Measurements from ENCODE around the gene SKAP2.

Gene SKAP2

DNA sequence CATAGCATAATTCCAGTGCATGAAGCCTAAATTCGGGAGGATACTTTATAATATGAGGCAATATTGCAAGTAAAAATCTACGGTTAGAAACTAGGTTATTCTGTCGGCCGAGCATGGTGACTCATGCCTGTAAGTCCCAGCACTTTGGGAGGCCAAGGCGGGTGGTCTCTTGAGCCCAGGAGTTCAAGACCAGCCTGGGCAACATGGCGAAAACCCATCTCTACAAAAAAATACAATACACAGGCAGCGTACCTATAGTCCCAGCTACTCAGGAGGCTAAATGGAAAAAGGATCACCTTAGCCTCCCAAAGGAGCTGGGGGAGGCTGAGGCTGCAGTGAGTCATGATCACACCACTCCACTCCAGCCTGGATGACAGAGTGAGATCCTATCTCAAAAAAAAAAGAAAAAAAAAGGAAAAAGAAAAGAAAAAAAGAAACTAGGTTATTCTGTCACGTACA, 14.2 kb downstream of the SKAP2 start:
- H3K4me3 ChIP-seq (ENCODE audit: low read depth in 1 of 2, low read length in 2 of 2): no peak overlapping the region
- no peaks in the 10 kb centered on the region for H3K79me2 ChIP-seq (ENCODE audit: insufficient read depth, low read length)
- no peaks in the 10 kb centered on the region for H3K9me3 ChIP-seq (ENCODE audit: insufficient read depth, low read length, severe bottlenecking)
- peaks cover 5% of the 10 kb centered on the region; the same call in 1 of the 2 replicates for H3K36me3 ChIP-seq (ENCODE audit: insufficient read depth, low read length)
- H3K27ac ChIP-seq (ENCODE audit: low read length): no peak overlapping the region
- H3K27me3 ChIP-seq (ENCODE audit: insufficient read depth, low read length, poor library complexity): no peaks in the 10 kb centered on the region
- DNase-seq: no peak
- no peaks in the 10 kb centered on the region for H3K4me1 ChIP-seq (ENCODE audit: insufficient read depth, low read length)
- H2AFZ ChIP-seq (ENCODE audit: low read depth, low read length): no peak overlapping the region
- no peak overlapping the region for H3K9ac ChIP-seq (ENCODE audit: low read depth, low read length)
- H3K4me2 ChIP-seq (ENCODE audit: insufficient read depth, low read length): no peak overlapping the region
- ATAC-seq (ENCODE audit: insufficient read depth, low read depth): no peak
- no peak for TF ChIP-seq EZH2 (IDR thresholded peaks at IDR 0.05; ENCODE audit: borderline replicate concordance, low read depth, low read length, severe bottlenecking)
- TF ChIP-seq, protein P1, sequence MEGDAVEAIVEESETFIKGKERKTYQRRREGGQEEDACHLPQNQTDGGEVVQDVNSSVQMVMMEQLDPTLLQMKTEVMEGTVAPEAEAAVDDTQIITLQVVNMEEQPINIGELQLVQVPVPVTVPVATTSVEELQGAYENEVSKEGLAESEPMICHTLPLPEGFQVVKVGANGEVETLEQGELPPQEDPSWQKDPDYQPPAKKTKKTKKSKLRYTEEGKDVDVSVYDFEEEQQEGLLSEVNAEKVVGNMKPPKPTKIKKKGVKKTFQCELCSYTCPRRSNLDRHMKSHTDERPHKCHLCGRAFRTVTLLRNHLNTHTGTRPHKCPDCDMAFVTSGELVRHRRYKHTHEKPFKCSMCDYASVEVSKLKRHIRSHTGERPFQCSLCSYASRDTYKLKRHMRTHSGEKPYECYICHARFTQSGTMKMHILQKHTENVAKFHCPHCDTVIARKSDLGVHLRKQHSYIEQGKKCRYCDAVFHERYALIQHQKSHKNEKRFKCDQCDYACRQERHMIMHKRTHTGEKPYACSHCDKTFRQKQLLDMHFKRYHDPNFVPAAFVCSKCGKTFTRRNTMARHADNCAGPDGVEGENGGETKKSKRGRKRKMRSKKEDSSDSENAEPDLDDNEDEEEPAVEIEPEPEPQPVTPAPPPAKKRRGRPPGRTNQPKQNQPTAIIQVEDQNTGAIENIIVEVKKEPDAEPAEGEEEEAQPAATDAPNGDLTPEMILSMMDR (IDR thresholded peaks at IDR 0.05; ENCODE audit: borderline replicate concordance, extremely low read depth, low read length, poor library complexity, severe bottlenecking): no peak
- H4K20me1 ChIP-seq (ENCODE audit: insufficient read depth, low read length): no peaks in the 10 kb centered on the region

DNA sequence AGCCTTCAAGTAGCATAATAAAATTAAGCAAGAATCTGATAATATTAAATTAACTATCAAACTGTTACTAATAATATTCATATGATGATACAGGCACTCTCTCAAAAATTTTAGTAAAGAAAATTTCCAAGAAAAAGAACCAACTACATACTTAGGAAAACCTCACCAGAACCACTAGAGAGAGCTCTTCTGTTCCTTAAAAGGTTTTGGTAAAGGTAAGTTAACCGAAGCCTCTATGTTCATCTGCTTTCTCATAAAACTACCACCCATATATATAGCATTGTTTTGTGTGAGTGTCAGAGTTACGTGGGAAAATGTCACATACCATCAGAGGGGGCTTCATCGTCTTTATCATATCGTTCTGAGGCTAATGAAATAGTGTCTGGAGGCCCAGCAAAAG, 20.7 kb downstream of the SKAP2 start:
- no peaks in the 10 kb centered on the region for H3K4me1 ChIP-seq (ENCODE audit: insufficient read depth, low read length)
- no peaks in the 10 kb centered on the region for H3K27me3 ChIP-seq (ENCODE audit: insufficient read depth, low read length, poor library complexity)
- H2AFZ ChIP-seq (ENCODE audit: low read depth, low read length): no peak overlapping the region
- ATAC-seq (ENCODE audit: insufficient read depth, low read depth) (no peak), DNase-seq (no peak)
- no peaks in the 10 kb centered on the region for H4K20me1 ChIP-seq (ENCODE audit: insufficient read depth, low read length)
- TF ChIP-seq, protein P1 (IDR thresholded peaks at IDR 0.05; ENCODE audit: borderline replicate concordance, extremely low read depth, low read length, poor library complexity, severe bottlenecking): peak; percentile 12
- no peak for TF ChIP-seq EZH2 (IDR thresholded peaks at IDR 0.05; ENCODE audit: borderline replicate concordance, low read depth, low read length, severe bottlenecking)
- H3K9me3 ChIP-seq (ENCODE audit: insufficient read depth, low read length, severe bottlenecking): no peaks in the 10 kb centered on the region
- no peaks in the 10 kb centered on the region for H3K79me2 ChIP-seq (ENCODE audit: insufficient read depth, low read length)
- H3K36me3 ChIP-seq (ENCODE audit: insufficient read depth, low read length): peaks cover 2% of the 10 kb centered on the region; the same call in 1 of the 2 replicates
- no peak overlapping the region for H3K9ac ChIP-seq (ENCODE audit: low read depth, low read length)
- H3K27ac ChIP-seq (ENCODE audit: low read length): no peak overlapping the region
- H3K4me2 ChIP-seq (ENCODE audit: insufficient read depth, low read length): no peak overlapping the region
- H3K4me3 ChIP-seq (ENCODE audit: low read depth in 1 of 2, low read length in 2 of 2): no peak overlapping the region

DNA sequence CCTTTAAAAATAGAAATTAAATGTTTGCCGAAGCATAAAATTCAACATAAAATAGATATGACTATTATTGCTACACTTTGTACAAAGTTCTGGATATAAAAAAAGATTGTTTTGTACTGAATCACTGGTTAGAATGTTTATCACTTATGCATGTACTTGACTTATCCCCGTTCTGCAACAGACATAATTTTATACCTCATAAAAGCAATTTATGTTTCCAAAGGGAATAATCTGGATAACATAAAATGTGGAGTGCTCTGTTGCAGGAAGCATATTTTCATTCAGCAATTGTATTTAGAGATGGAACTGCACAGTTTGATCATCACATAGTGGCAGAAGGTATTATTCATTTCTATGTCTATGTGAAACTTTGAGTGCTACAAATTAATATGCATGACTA, 21.5 kb downstream of the SKAP2 start:
- Histone ChIP-seq H3K36me3 (ENCODE audit: insufficient read depth, low read length) (no peaks in the 10 kb centered on the region), H3K9me3 (ENCODE audit: insufficient read depth, low read length, severe bottlenecking) (no peaks in the 10 kb centered on the region), H3K9ac (ENCODE audit: low read depth, low read length) (no peak overlapping the region), H3K27me3 (ENCODE audit: insufficient read depth, low read length, poor library complexity) (no peaks in the 10 kb centered on the region), H3K4me3 (ENCODE audit: low read depth in 1 of 2, low read length in 2 of 2) (no peak overlapping the region), H4K20me1 (ENCODE audit: insufficient read depth, low read length) (no peaks in the 10 kb centered on the region), H3K4me1 (ENCODE audit: insufficient read depth, low read length) (no peaks in the 10 kb centered on the region), H2AFZ (ENCODE audit: low read depth, low read length) (no peak overlapping the region), H3K27ac (ENCODE audit: low read length) (no peak overlapping the region), H3K4me2 (ENCODE audit: insufficient read depth, low read length) (no peak overlapping the region), H3K79me2 (ENCODE audit: insufficient read depth, low read length) (no peaks in the 10 kb centered on the region)
- DNase-seq: no peak
- TF ChIP-seq, protein P1 (IDR thresholded peaks at IDR 0.05; ENCODE audit: borderline replicate concordance, extremely low read depth, low read length, poor library complexity, severe bottlenecking): no peak
- TF ChIP-seq EZH2 (IDR thresholded peaks at IDR 0.05; ENCODE audit: borderline replicate concordance, low read depth, low read length, severe bottlenecking): no peak
- no peak for ATAC-seq (ENCODE audit: insufficient read depth, low read depth)
